ENCODE measurements around the gene RHOXF2.
"Not testable (repeated sequence)": the region's sequence is repeated elsewhere in the genome, so short reads cannot be mapped to it uniquely, and the experiment has no call there.

Gene RHOXF2

GRCh38 chrX:120158313-120158712 lies at the start of gene RHOXF2:
TSS of gene RHOXF2 (plus strand) at chrX:120158613. CDS start at chrX:120158751, 138 bp downstream.
- not testable (repeated sequence) for H3K4me3 ChIP-seq (ENCODE audit: low read length); DNase-seq (ENCODE audit: low read depth)

- no peak for DNase-seq (ENCODE audit: low read depth)
- TF ChIP-seq CTCF (conservative IDR thresholded peaks at IDR 0.05; ENCODE audit: low read depth, low read length): no peak
- H3K4me3 ChIP-seq (ENCODE audit: low read length): no peak overlapping the region
Observed at GRCh38 chrX:120109378-120109777, 49.0 kb upstream of the RHOXF2 start.

DNA sequence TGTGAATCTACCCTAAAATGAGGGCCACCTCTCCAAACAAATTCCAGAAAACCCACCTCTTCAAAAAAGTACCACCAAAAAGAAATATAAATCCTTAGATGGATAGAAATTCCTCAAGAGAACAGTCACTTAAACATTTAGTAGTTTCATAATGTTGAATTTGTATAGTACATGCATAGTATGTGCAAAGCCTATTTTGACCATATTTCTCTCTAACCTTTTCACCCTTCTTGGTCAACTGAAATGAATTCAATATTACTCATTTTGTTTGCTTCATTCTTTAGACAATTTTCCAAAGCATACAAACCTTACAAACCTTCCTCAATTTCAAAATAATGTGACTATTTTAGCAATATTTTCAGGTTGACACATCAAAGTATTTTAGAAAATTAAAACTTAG lies 46.8 kb upstream of the RHOXF2 start:
- no peak for TF ChIP-seq CTCF (conservative IDR thresholded peaks at IDR 0.05; ENCODE audit: low read depth, low read length)
- no peak overlapping the region for H3K4me3 ChIP-seq (ENCODE audit: low read length)
- DNase-seq (ENCODE audit: low read depth): no peak

GRCh38 chrX:120115438-120115963 lies 42.9 kb upstream of the RHOXF2 start, which contains the start of gene RHOXF1:
TSS of gene RHOXF1 (minus strand) at chrX:120115913. CDS start at chrX:120115862, 51 bp downstream.
- H3K4me3 ChIP-seq (ENCODE audit: low read length): no peak within 1 kb of the TSS
- DNase-seq (ENCODE audit: low read depth): no peak
- no peak for TF ChIP-seq CTCF (conservative IDR thresholded peaks at IDR 0.05; ENCODE audit: low read depth, low read length)

GRCh38 chrX:120120223-120120622 lies 38.2 kb upstream of the RHOXF2 start:
- no peak for DNase-seq (ENCODE audit: low read depth)
- no peak for TF ChIP-seq CTCF (conservative IDR thresholded peaks at IDR 0.05; ENCODE audit: low read depth, low read length)
- no peak overlapping the region for H3K4me3 ChIP-seq (ENCODE audit: low read length)

- no peak for DNase-seq (ENCODE audit: low read depth)
- TF ChIP-seq CTCF (conservative IDR thresholded peaks at IDR 0.05; ENCODE audit: low read depth, low read length): no peak
- no peak overlapping the region for H3K4me3 ChIP-seq (ENCODE audit: low read length)
Observed at GRCh38 chrX:120125444-120125843, 33.0 kb upstream of the RHOXF2 start.

GRCh38 chrX:120128306-120128846 lies 30.0 kb upstream of the RHOXF2 start:
- not testable (repeated sequence) for DNase-seq (ENCODE audit: low read depth)

DNA sequence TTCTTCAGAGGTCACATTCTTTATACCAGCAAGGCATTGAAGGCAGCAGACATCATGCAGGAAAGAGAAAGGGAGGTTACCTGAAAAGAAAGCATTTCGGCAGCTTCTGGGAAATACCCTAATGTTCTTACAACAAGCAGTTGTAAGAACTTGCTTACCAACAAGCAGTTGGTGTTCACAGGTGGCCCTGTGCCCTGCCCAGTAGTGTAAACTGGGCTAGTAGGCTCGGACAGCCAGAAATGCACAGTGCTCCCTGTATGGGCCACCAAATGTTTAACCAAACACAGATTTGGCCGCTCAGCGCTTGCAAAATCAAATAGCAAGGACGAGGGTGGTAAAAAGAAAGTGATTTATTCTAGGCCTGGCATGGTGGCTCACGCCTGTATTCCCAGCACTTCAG lies 22.3 kb upstream of the RHOXF2 start:
- no peak for TF ChIP-seq CTCF (conservative IDR thresholded peaks at IDR 0.05; ENCODE audit: low read depth, low read length)
- DNase-seq (ENCODE audit: low read depth): no peak
- H3K4me3 ChIP-seq (ENCODE audit: low read length): no peak overlapping the region

More at GRCh38 chrX:120128306-120128846, 30.0 kb upstream of the RHOXF2 start:
- not testable (repeated sequence) for H3K4me3 ChIP-seq (ENCODE audit: low read length)
